Mesenchymal stem cell (in vitro differentiated cells and primary cell): ENCODE results near the gene PDCD11.

ENCODE experiments used
- DNase-seq: peaks from one replicate; pipeline ENCODE4 v3.0.0-alpha.2; 2013
- H2AFZ ChIP-seq: one replicate; pipeline ENCODE4 v1.6.1; 2013; ENCODE audit warnings: low read depth, mild to moderate bottlenecking, control low read depth, inconsistent platforms, low read length, moderate library complexity
- H2AK5ac ChIP-seq: 2 replicates; pipeline ENCODE4 v1.6.1; 2013; ENCODE audit warnings: low read length, moderate library complexity, mild to moderate bottlenecking, inconsistent platforms; ENCODE audit not compliant: severe bottlenecking
- H2BK120ac ChIP-seq: one replicate; pipeline ENCODE4 v1.6.1; 2013; ENCODE audit warnings: low read depth, mild to moderate bottlenecking, inconsistent platforms, low read length, moderate library complexity
- H2BK12ac ChIP-seq, 2 experiments: one replicate each; pipeline ENCODE4 v1.6.1; 2013; ENCODE audit warnings: inconsistent platforms in 2 of 2, low read length in 2 of 2, mild to moderate bottlenecking in 2 of 2, moderate library complexity in 2 of 2, control low read depth in 1 of 2
- H2BK15ac ChIP-seq: one replicate; pipeline ENCODE4 v1.6.1; 2013; ENCODE audit warnings: mild to moderate bottlenecking, low read depth, inconsistent platforms; ENCODE audit not compliant: poor library complexity, severe bottlenecking
- H2BK5ac ChIP-seq: 2 replicates; pipeline ENCODE4 v1.6.1; 2013; ENCODE audit warnings: low read depth, mild to moderate bottlenecking, low read length, control low read depth, inconsistent platforms; ENCODE audit not compliant: poor library complexity, severe bottlenecking
- H3K14ac ChIP-seq, 2 experiments: one replicate each; pipeline ENCODE4 v1.6.1; 2013; ENCODE audit warnings: inconsistent platforms in 2 of 2, low read length in 2 of 2, control low read depth in 1 of 2, mild to moderate bottlenecking in 1 of 2, moderate library complexity in 1 of 2
- H3K18ac ChIP-seq, 2 experiments: one replicate each; pipeline ENCODE4 v1.6.1; 2013; ENCODE audit warnings: inconsistent platforms in 2 of 2, low read length in 2 of 2, control low read depth in 1 of 2, low read depth in 1 of 2, mild to moderate bottlenecking in 1 of 2
- H3K23ac ChIP-seq, 2 experiments: one replicate each; pipeline ENCODE4 v1.6.1; 2013; ENCODE audit warnings: inconsistent platforms in 2 of 2, low read length in 2 of 2, mild to moderate bottlenecking in 2 of 2, moderate library complexity in 2 of 2, control low read depth in 1 of 2
- H3K27ac ChIP-seq: 2 replicates; pipeline ENCODE4 v1.5.1; 2013; ENCODE audit warnings: mild to moderate bottlenecking, moderate library complexity, low read length, control low read depth, inconsistent platforms; ENCODE audit not compliant: poor library complexity, severe bottlenecking
- H3K27me3 ChIP-seq, 2 experiments: 2 replicates each; pipeline versions ENCODE4 v1.6.1 to v1.7.0; 2013; ENCODE audit warnings: low read length in 2 of 2, mild to moderate bottlenecking in 2 of 2, moderate library complexity in 2 of 2, control low read depth in 1 of 2, inconsistent platforms in 1 of 2; ENCODE audit not compliant: control insufficient read depth in 1 of 2, insufficient read depth in 1 of 2
- H3K36me3 ChIP-seq, 2 experiments: 2 replicates each; pipeline versions ENCODE4 v1.6.1 to v1.7.0; 2013; ENCODE audit warnings: low read length in 2 of 2, control low read depth in 1 of 2, inconsistent platforms in 1 of 2, low read depth in 1 of 2, mild to moderate bottlenecking in 1 of 2; ENCODE audit not compliant: insufficient read depth in 2 of 2, control insufficient read depth in 1 of 2
- H3K4ac ChIP-seq, 2 experiments: one replicate each; pipeline ENCODE4 v1.6.1; 2013; ENCODE audit warnings: inconsistent platforms in 2 of 2, low read length in 2 of 2, mild to moderate bottlenecking in 2 of 2, moderate library complexity in 2 of 2, control low read depth in 1 of 2, low read depth in 1 of 2
- H3K4me1 ChIP-seq: 2 replicates; pipeline ENCODE4 v1.6.1; 2013; ENCODE audit warnings: low read depth, low read length, control low read depth; ENCODE audit not compliant: control insufficient read depth, insufficient read depth
- H3K4me2 ChIP-seq: 2 replicates; pipeline ENCODE4 v1.6.1; 2013; ENCODE audit warnings: low read length, mild to moderate bottlenecking, inconsistent platforms; ENCODE audit not compliant: poor library complexity, severe bottlenecking
- H3K4me3 ChIP-seq, 2 experiments: 2 replicates each; pipeline versions ENCODE4 v1.5.1 to v1.7.0; 2013; ENCODE audit warnings: low read length in 2 of 2, mild to moderate bottlenecking in 2 of 2, control low read depth in 1 of 2, low read depth in 1 of 2; ENCODE audit not compliant: insufficient read depth in 1 of 2
- H3K79me1 ChIP-seq: replicated peaks from 2 replicates; pipeline ENCODE4 v1.6.1; 2013; ENCODE audit warnings: mild to moderate bottlenecking, control low read depth, low read length, inconsistent platforms; ENCODE audit not compliant: poor library complexity, severe bottlenecking
- H3K9ac ChIP-seq: 2 replicates; pipeline ENCODE4 v1.7.0; 2013; ENCODE audit warnings: mild to moderate bottlenecking, low read length, moderate library complexity
- H3K9me3 ChIP-seq: 2 replicates; pipeline ENCODE4 v1.7.0; 2013; ENCODE audit warnings: mild to moderate bottlenecking, low read length; ENCODE audit not compliant: control insufficient read depth
- H4K8ac ChIP-seq: one replicate; pipeline ENCODE4 v1.6.1; 2013; ENCODE audit warnings: inconsistent platforms, mild to moderate bottlenecking, low read length, moderate library complexity
- H4K91ac ChIP-seq: one replicate; pipeline ENCODE4 v1.6.1; 2013; ENCODE audit warnings: mild to moderate bottlenecking, low read length, inconsistent platforms
- WGBS: methylation state at CpG from one replicate; pipeline ENCODE4 v1.1.7; 2013; ENCODE audit warnings: mixed read lengths; 5-methylcytosine and 5-hydroxymethylcytosine counted together

PDCD11 gene

DNA sequence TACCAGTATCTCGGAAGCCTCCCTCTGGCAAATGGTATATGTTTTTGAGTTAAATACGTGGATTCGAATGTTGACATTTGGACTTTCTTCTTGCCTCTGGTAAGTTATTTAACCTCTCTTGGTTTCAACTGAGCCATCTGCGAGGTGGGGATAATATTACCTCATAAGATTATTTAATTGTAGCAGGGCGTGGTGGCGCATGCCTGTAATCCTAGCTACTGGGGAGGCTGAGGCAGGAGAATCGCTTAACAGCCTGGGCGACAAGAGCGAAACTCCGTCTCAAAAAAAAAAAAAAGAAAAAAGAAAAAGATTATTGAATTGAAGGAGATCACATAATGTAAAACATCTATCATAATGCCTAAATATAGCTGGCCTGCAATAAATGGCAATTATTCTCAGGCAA is 29.0 kb upstream of the PDCD11 start:
- no peak overlapping the region for H2BK15ac ChIP-seq
- H3K4ac ChIP-seq = no peak overlapping the region
- no peak overlapping the region for H2AK5ac ChIP-seq
- H3K14ac ChIP-seq = no peak overlapping the region
- H2BK120ac ChIP-seq = no peak overlapping the region
- peak overlapping the region; percentile 37 for H3K27ac ChIP-seq
- H3K27me3 ChIP-seq = no peaks in the 10 kb centered on the region
- peaks cover 8% of the 10 kb centered on the region for H3K79me1 ChIP-seq
- H2BK12ac ChIP-seq = no peak overlapping the region
- no peak overlapping the region for H3K23ac ChIP-seq
- H3K18ac ChIP-seq = peak overlapping the region in 1 of 2 experiments; percentile 12
- no peaks in the 10 kb centered on the region for H3K36me3 ChIP-seq
- H3K4me3 ChIP-seq = peak overlapping the region in 1 of 2 experiments; percentile 81
- H3K4me1 ChIP-seq = peaks cover 3% of the 10 kb centered on the region
- no peak overlapping the region for H2BK5ac ChIP-seq
- peak overlapping the region; percentile 94 for H3K4me2 ChIP-seq
- 75% methylated on average over 8 of the region's 10 CpGs for WGBS
- H4K91ac ChIP-seq = no peak overlapping the region
- peak overlapping the region; percentile 82 for H3K9ac ChIP-seq
- H4K8ac ChIP-seq = peak overlapping the region; percentile 54
- no peaks in the 10 kb centered on the region for H3K9me3 ChIP-seq
- DNase-seq = no peak
- no peak overlapping the region for H2AFZ ChIP-seq

DNA sequence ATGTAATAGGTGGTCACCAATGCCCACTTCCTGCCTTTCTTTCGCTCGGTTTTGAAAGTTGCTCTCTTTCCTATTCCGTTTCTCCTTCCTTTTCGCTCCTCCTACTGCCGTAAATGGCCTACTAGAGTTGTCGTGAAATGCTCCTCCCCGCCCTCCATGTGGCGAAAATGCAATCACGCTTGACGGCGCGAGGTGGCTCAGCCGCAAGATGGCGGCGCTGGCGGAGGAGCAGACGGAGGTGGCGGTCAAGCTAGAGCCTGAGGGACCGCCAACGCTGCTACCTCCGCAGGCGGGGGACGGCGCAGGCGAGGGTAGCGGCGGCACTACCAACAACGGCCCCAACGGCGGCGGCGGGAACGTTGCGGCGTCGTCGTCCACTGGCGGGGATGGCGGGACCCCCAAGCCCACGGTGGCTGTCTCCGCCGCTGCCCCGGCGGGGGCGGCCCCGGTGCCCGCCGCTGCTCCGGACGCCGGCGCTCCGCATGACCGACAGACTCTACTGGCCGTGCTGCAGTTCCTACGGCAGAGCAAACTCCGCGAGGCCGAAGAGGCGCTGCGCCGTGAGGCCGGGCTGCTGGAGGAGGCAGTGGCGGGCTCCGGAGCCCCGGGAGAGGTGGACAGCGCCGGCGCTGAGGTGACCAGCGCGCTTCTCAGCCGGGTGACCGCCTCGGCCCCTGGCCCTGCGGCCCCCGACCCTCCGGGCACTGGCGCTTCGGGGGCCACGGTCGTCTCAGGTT is 28.5 kb upstream of the PDCD11 start, which contains the start of gene TAF5:
TSS of gene TAF5 (plus strand) at position 195 of the 737 bp plus-strand sequence. CDS start at position 209, 14 bp downstream.
- Histone ChIP-seq H4K91ac (peak within 1 kb of the TSS; percentile 97), H2AFZ (peak within 1 kb of the TSS; percentile 100), H3K27me3 (no peaks in the 10 kb centered on the region), H3K23ac (peak within 1 kb of the TSS in 1 of 2 experiments; percentile 92), H2BK12ac (peak within 1 kb of the TSS in 1 of 2 experiments; percentile 71), H3K4me3 (peak within 1 kb of the TSS; percentile 81 to 100), H2BK5ac (no peak within 1 kb of the TSS), H3K9me3 (no peaks in the 10 kb centered on the region), H3K79me1 (peaks cover 10% of the 10 kb centered on the region), H3K27ac (peak within 1 kb of the TSS; percentile 37), H3K4ac (peak within 1 kb of the TSS; percentile 31 to 86), H3K14ac (peak within 1 kb of the TSS in 1 of 2 experiments; percentile 100), H3K36me3 (no peaks in the 10 kb centered on the region), H2BK15ac (peak within 1 kb of the TSS; percentile 16), H3K18ac (peak within 1 kb of the TSS; percentile 96 to 98), H2BK120ac (no peak within 1 kb of the TSS), H3K4me1 (peaks cover 3% of the 10 kb centered on the region), H3K4me2 (peak within 1 kb of the TSS; percentile 94), H2AK5ac (no peak within 1 kb of the TSS), H3K9ac (peak within 1 kb of the TSS; percentile 82), H4K8ac (peak within 1 kb of the TSS; percentile 91)
- peak; percentile 97 for DNase-seq
- under 1% methylated on average over 79 of the region's 81 CpGs for WGBS

DNA sequence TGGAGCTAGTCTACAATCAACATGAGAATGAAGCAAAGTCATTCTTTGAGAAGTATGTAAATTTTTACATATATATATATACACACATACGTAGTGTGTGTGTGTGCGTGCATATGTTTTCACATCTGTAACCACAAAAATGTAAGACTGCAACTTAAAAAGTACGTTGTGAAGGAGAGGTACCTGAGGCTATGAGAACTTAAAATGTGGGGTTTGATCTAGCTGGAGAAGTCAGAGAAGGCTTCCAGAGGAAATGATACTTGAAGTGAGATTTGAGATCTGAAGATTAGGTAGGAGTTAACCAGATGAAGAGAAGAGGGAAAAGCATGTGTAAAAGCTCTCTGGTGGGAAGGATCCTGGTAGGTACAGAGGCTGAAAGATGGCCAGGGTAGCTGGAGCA is 22.9 kb upstream of the PDCD11 start:
- 96% methylated on average over 2 of the region's 3 CpGs for WGBS

DNA sequence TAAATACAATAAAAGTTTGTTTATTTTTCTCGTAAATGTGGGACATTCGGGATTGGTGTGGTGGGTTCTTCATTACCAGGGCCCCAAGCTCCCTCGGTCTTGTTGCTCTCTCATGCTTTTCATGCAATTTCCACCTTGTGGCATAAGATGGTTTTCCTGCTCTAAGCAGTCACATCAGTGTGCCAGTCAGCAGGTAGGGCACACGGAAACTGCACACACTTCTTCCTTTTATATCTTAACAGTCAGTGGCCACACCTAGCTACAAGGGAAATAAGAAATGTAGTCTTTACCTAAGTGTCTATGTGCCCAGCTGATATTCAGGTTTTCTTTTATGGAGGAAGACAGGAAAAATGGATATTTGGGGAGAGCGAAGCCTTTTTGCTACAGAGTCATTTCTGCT is 22.2 kb upstream of the PDCD11 start:
- H3K14ac ChIP-seq = no peak overlapping the region
- no peaks in the 10 kb centered on the region for H3K9me3 ChIP-seq
- H3K4me3 ChIP-seq = no peak overlapping the region
- no peak overlapping the region for H2BK5ac ChIP-seq
- H3K79me1 ChIP-seq = peaks cover 13% of the 10 kb centered on the region
- no peak overlapping the region for H3K9ac ChIP-seq
- no peak overlapping the region for H2AFZ ChIP-seq
- H3K36me3 ChIP-seq = peaks cover 4 to 42% of the 10 kb centered on the region in 2 experiments
- H3K23ac ChIP-seq = no peak overlapping the region
- DNase-seq = no peak
- WGBS = 90% methylated on average over 4 of the region's 5 CpGs
- no peak overlapping the region for H2BK12ac ChIP-seq
- no peak overlapping the region for H2BK120ac ChIP-seq
- no peak overlapping the region for H2AK5ac ChIP-seq
- H3K4ac ChIP-seq = no peak overlapping the region
- no peak overlapping the region for H3K4me2 ChIP-seq
- no peak overlapping the region for H2BK15ac ChIP-seq
- no peaks in the 10 kb centered on the region for H3K4me1 ChIP-seq
- H4K8ac ChIP-seq = no peak overlapping the region
- no peaks in the 10 kb centered on the region for H3K27me3 ChIP-seq
- H3K18ac ChIP-seq = no peak overlapping the region
- H4K91ac ChIP-seq = no peak overlapping the region
- H3K27ac ChIP-seq = no peak overlapping the region

More for the DNA sequence above, 22.9 kb upstream of the PDCD11 start:
- peaks cover 3% of the 10 kb centered on the region for H3K4me1 ChIP-seq
- H4K8ac ChIP-seq = no peak overlapping the region
- H3K4me3 ChIP-seq = no peak overlapping the region
- H2BK15ac ChIP-seq = no peak overlapping the region
- no peak overlapping the region for H3K4ac ChIP-seq
- H3K23ac ChIP-seq = no peak overlapping the region
- H4K91ac ChIP-seq = no peak overlapping the region
- H3K79me1 ChIP-seq = peaks cover 13% of the 10 kb centered on the region
- no peak overlapping the region for H3K27ac ChIP-seq
- DNase-seq = no peak
- no peak overlapping the region for H3K14ac ChIP-seq
- H3K4me2 ChIP-seq = no peak overlapping the region
- H3K9me3 ChIP-seq = no peaks in the 10 kb centered on the region
- no peak overlapping the region for H3K9ac ChIP-seq
- no peak overlapping the region for H2AFZ ChIP-seq
- H3K27me3 ChIP-seq = no peaks in the 10 kb centered on the region
- peaks cover 4 to 42% of the 10 kb centered on the region in 2 experiments for H3K36me3 ChIP-seq
- no peak overlapping the region for H2BK5ac ChIP-seq
- no peak overlapping the region for H2BK12ac ChIP-seq
- no peak overlapping the region for H2BK120ac ChIP-seq
- H2AK5ac ChIP-seq = no peak overlapping the region
- H3K18ac ChIP-seq = no peak overlapping the region
